Lung (tissue), 12 donors: Measurements from ENCODE around the gene AP1G2. TPM values are rescaled to one million over a fixed set of nuclear protein-coding genes. Genes with fewer than 3 reads are reported as not detected.

ENCODE experiments used
- ATAC-seq: fragments of 200-7000 bp; cut with Tn5 transposase; one replicate; pipeline ENCODE4 v1.9.1; 2020; ENCODE audit warnings: moderate number of reproducible peaks; ENCODE audit not compliant: insufficient read depth, low FRiP score
- DNase-seq, 3 donors: peaks; one replicate each; pipeline ENCODE4 v3.0.0-alpha.2; 2013 to 2017
- H3K27ac ChIP-seq, 2 donors: one replicate each; pipeline ENCODE4 v1.5.1; 2013; ENCODE audit warnings: mild to moderate bottlenecking in 2 of 2, moderate library complexity in 2 of 2, control low read depth in 1 of 2, inconsistent platforms in 1 of 2, low read depth in 1 of 2, low read length in 1 of 2
- H3K27me3 ChIP-seq, 3 donors: one replicate each; pipeline ENCODE4 v1.5.1; 2013; ENCODE audit warnings: low read length in 2 of 3; ENCODE audit not compliant: control insufficient read depth in 3 of 3, insufficient read depth in 3 of 3
- H3K36me3 ChIP-seq, 4 donors: one replicate each; pipeline ENCODE4 v1.5.1; 2013; ENCODE audit warnings: low read length in 4 of 4, mild to moderate bottlenecking in 1 of 4, moderate library complexity in 1 of 4; ENCODE audit not compliant: control insufficient read depth in 4 of 4, insufficient read depth in 4 of 4
- H3K4me1 ChIP-seq, 5 donors: one replicate each; pipeline ENCODE4 v1.5.1; 2013; ENCODE audit warnings: low read length in 5 of 5, mild to moderate bottlenecking in 2 of 5, moderate library complexity in 1 of 5; ENCODE audit not compliant: control insufficient read depth in 5 of 5, insufficient read depth in 5 of 5
- H3K4me3 ChIP-seq: one replicate; pipeline ENCODE4 v1.5.1; 2013; ENCODE audit warnings: mild to moderate bottlenecking, control low read depth, moderate library complexity
- H3K9ac ChIP-seq, 2 donors: one replicate each; pipeline ENCODE4 v1.5.1; 2013; ENCODE audit warnings: low read length in 2 of 2, control low read depth in 1 of 2; ENCODE audit not compliant: insufficient read depth in 1 of 2
- H3K9me3 ChIP-seq, 4 donors: one replicate each; pipeline ENCODE4 v1.5.1; 2013; ENCODE audit warnings: low read length in 3 of 4, mild to moderate bottlenecking in 1 of 4, moderate library complexity in 1 of 4; ENCODE audit not compliant: control insufficient read depth in 4 of 4, insufficient read depth in 3 of 4
- CTCF ChIP-seq: IDR thresholded peaks from 2 replicates; pipeline ENCODE4 v1.5.1; 2012; ENCODE audit warnings: mild to moderate bottlenecking; ENCODE audit errors: control extremely low read depth, extremely low read depth
- WGBS, 2 donors: extraction: QIAGEN DNeasy Blood & Tissue Kit; methylation state at CpG; one replicate each; pipeline ENCODE4 v1.1.7; 2013; 5-methylcytosine and 5-hydroxymethylcytosine counted together
- polyA plus RNA-seq, 2 donors: library from polyadenylated mRNA; stranded (reverse); fragments of 200-250 nt; gene quantifications; one replicate each; pipeline ENCODE4 v1.2.1, GENCODE V29; 2013
- total RNA-seq, 2 donors: library from RNA; depleted of rRNA in 1 of 2; stranded (reverse); fragments of >200 nt in 1 of 2; gene quantifications; one replicate each; pipeline ENCODE4 v1.2.1, GENCODE V29; 2014 to 2021
- donor health status: control.
- donor health status: control.
- donor health status: Bipolar disorder and iron deficiency.
- donor health status: healthy.
- donor health status: DM: yes; HTN: yes; CAD: no.

Gene AP1G2
- total and polyA plus RNA-seq, 4 donors, result 48.0 to 106 (median 81.8) TPM

- Histone ChIP-seq H3K9me3 (no peaks in the 10 kb centered on the region), H3K4me1 (peaks cover 0 to 5% (median 0%) of the 10 kb centered on the region in 5 donors), H3K36me3 (peaks cover 0 to 4% (median 0%) of the 10 kb centered on the region in 4 donors), H3K27me3 (no peaks in the 10 kb centered on the region), H3K9ac (no peak overlapping the region), H3K4me3 (no peak overlapping the region), H3K27ac (no peak overlapping the region)
- WGBS, 2 donors, result 97 to 100% methylated on average over 1 of the region's 1 CpG
- DNase-seq, result no peak
- no peak for TF ChIP-seq CTCF
- ATAC-seq, result no peak
These were observed 39.0 kb downstream of the AP1G2 start for GRCh38 chr14:23528555-23528954.

GRCh38 chr14:23525611-23526010, 42.0 kb downstream of the AP1G2 start:
- no peak overlapping the region for H3K9ac ChIP-seq
- no peaks in the 10 kb centered on the region for H3K27me3 ChIP-seq
- no peaks in the 10 kb centered on the region for H3K9me3 ChIP-seq
- TF ChIP-seq CTCF, result no peak
- H3K27ac ChIP-seq, result no peak overlapping the region
- no peak overlapping the region for H3K4me3 ChIP-seq
- ATAC-seq, result no peak
- WGBS, 2 donors, result 87 to 92% methylated on average over 7 to 8 of the region's 8 CpGs
- peaks cover 0 to 5% (median 0%) of the 10 kb centered on the region in 5 donors for H3K4me1 ChIP-seq
- DNase-seq, result no peak
- H3K36me3 ChIP-seq, result peaks cover 0 to 4% (median 0%) of the 10 kb centered on the region in 4 donors

GRCh38 chr14:23524954-23525353, 42.6 kb downstream of the AP1G2 start:
- H3K4me3 ChIP-seq, result no peak overlapping the region
- H3K9ac ChIP-seq, result no peak overlapping the region
- H3K36me3 ChIP-seq, result peaks cover 0 to 4% (median 0%) of the 10 kb centered on the region in 4 donors
- peaks cover 0 to 5% (median 0%) of the 10 kb centered on the region in 5 donors for H3K4me1 ChIP-seq
- no peak for ATAC-seq
- no peak for TF ChIP-seq CTCF
- no peak for DNase-seq
- WGBS, 2 donors, result 94 to 96% methylated on average over 14 of the region's 14 CpGs
- H3K27me3 ChIP-seq, result no peaks in the 10 kb centered on the region
- no peak overlapping the region for H3K27ac ChIP-seq
- no peaks in the 10 kb centered on the region for H3K9me3 ChIP-seq

- H3K27ac ChIP-seq, result no peak overlapping the region
- no peaks in the 10 kb centered on the region for H3K4me1 ChIP-seq
- H3K9me3 ChIP-seq, result no peaks in the 10 kb centered on the region
- DNase-seq (no peak), ATAC-seq (no peak)
- peaks cover 0 to 4% (median 0%) of the 10 kb centered on the region in 4 donors for H3K36me3 ChIP-seq
- TF ChIP-seq CTCF, result no peak
- no peak overlapping the region for H3K4me3 ChIP-seq
- H3K27me3 ChIP-seq, result no peaks in the 10 kb centered on the region
- WGBS, 2 donors, result 94 to 97% methylated on average over 14 to 16 of the region's 16 CpGs
- no peak overlapping the region for H3K9ac ChIP-seq
These were observed 44.2 kb downstream of the AP1G2 start for GRCh38 chr14:23523229-23524016.
